Esophagus (tissue), 2 donors: Measurements from ENCODE around the gene SEMA5A. TPM values are rescaled to one million over a fixed set of nuclear protein-coding genes. Genes with fewer than 3 reads are reported as not detected.

Source experiments
- H3K27ac ChIP-seq, 2 donors: one replicate each; pipeline ENCODE4 v1.5.1; 2013; ENCODE audit warnings: low read depth in 2 of 2, mild to moderate bottlenecking in 2 of 2, inconsistent platforms in 1 of 2, low read length in 1 of 2, moderate library complexity in 1 of 2
- H3K27me3 ChIP-seq, 2 donors: one replicate each; pipeline ENCODE4 v1.6.1; 2013; ENCODE audit warnings: low read length in 2 of 2, control low read depth in 1 of 2, mild to moderate bottlenecking in 1 of 2; ENCODE audit not compliant: insufficient read depth in 2 of 2, control insufficient read depth in 1 of 2
- H3K36me3 ChIP-seq, 2 donors: one replicate each; pipeline ENCODE4 v1.6.1; 2013; ENCODE audit warnings: low read length in 1 of 2; ENCODE audit not compliant: control insufficient read depth in 2 of 2, insufficient read depth in 2 of 2
- H3K4me1 ChIP-seq, 2 donors: one replicate each; pipeline ENCODE4 v1.6.1; 2013; ENCODE audit warnings: low read length in 1 of 2; ENCODE audit not compliant: control insufficient read depth in 2 of 2, insufficient read depth in 2 of 2
- H3K4me3 ChIP-seq, 2 donors: one replicate each; pipeline ENCODE4 v1.5.1; 2013; ENCODE audit warnings: low read length in 2 of 2, mild to moderate bottlenecking in 2 of 2, low read depth in 1 of 2, moderate library complexity in 1 of 2
- H3K9me3 ChIP-seq, 2 donors: one replicate each; pipeline ENCODE4 v1.6.1; 2013; ENCODE audit warnings: mild to moderate bottlenecking in 2 of 2, low read depth in 1 of 2, low read length in 1 of 2, moderate library complexity in 1 of 2; ENCODE audit not compliant: control insufficient read depth in 2 of 2, insufficient read depth in 1 of 2
- WGBS, 2 donors: extraction: QIAGEN DNeasy Blood & Tissue Kit; methylation state at CpG; one replicate each; pipeline ENCODE4 v1.1.7; 2013; 5-methylcytosine and 5-hydroxymethylcytosine counted together
- polyA plus RNA-seq, 2 donors: library from polyadenylated mRNA; stranded (reverse); fragments of 200-250 nt; gene quantifications; one replicate each; pipeline ENCODE4 v1.2.3, GENCODE V29; 2013
- donor health status: healthy with polysubstance abuse.
- donor health status: Bipolar disorder and iron deficiency.

SEMA5A gene
- polyA plus RNA-seq, 2 donors: 1.3 to 1.9 TPM

GRCh38 chr5:9244417-9244816 is 301.5 kb downstream of the SEMA5A start:
- Histone ChIP-seq H3K4me1 (no peaks in the 10 kb centered on the region), H3K27me3 (no peaks in the 10 kb centered on the region), H3K36me3 (no peaks in the 10 kb centered on the region), H3K9me3 (no peaks in the 10 kb centered on the region), H3K4me3 (no peak overlapping the region), H3K27ac (no peak overlapping the region)
- WGBS, 2 donors: 82 to 85% methylated on average over 4 of the region's 4 CpGs

- H3K4me1 ChIP-seq: no peaks in the 10 kb centered on the region
- H3K27me3 ChIP-seq: no peaks in the 10 kb centered on the region
- 81 to 86% methylated on average over 9 of the region's 9 CpGs for WGBS, 2 donors
- H3K27ac ChIP-seq: no peak overlapping the region
- H3K4me3 ChIP-seq: no peak overlapping the region
- no peaks in the 10 kb centered on the region for H3K9me3 ChIP-seq
- H3K36me3 ChIP-seq: no peaks in the 10 kb centered on the region
Measured at GRCh38 chr5:9241479-9242305, 304.2 kb downstream of the SEMA5A start.

GRCh38 chr5:9240431-9240830 is 305.4 kb downstream of the SEMA5A start:
- H3K27ac ChIP-seq: no peak overlapping the region
- no peaks in the 10 kb centered on the region for H3K9me3 ChIP-seq
- H3K4me1 ChIP-seq: no peaks in the 10 kb centered on the region
- H3K4me3 ChIP-seq: no peak overlapping the region
- no peaks in the 10 kb centered on the region for H3K36me3 ChIP-seq
- WGBS, 2 donors: 81 to 90% methylated on average over 2 of the region's 2 CpGs
- no peaks in the 10 kb centered on the region for H3K27me3 ChIP-seq

GRCh38 chr5:9239626-9240025 is 306.2 kb downstream of the SEMA5A start:
- Histone ChIP-seq H3K27me3 (no peaks in the 10 kb centered on the region), H3K4me1 (no peaks in the 10 kb centered on the region), H3K9me3 (no peaks in the 10 kb centered on the region), H3K36me3 (no peaks in the 10 kb centered on the region), H3K4me3 (no peak overlapping the region), H3K27ac (no peak overlapping the region)
- WGBS, 2 donors: 41 to 56% methylated on average over 2 of the region's 2 CpGs

GRCh38 chr5:9239071-9239470 is 306.8 kb downstream of the SEMA5A start:
- no peak overlapping the region for H3K27ac ChIP-seq
- H3K36me3 ChIP-seq: no peaks in the 10 kb centered on the region
- no peaks in the 10 kb centered on the region for H3K9me3 ChIP-seq
- no peak overlapping the region for H3K4me3 ChIP-seq
- H3K27me3 ChIP-seq: no peaks in the 10 kb centered on the region
- no peaks in the 10 kb centered on the region for H3K4me1 ChIP-seq

- H3K27ac ChIP-seq: no peak overlapping the region
- H3K36me3 ChIP-seq: no peaks in the 10 kb centered on the region
- H3K9me3 ChIP-seq: no peaks in the 10 kb centered on the region
- H3K4me1 ChIP-seq: no peaks in the 10 kb centered on the region
- no peak overlapping the region for H3K4me3 ChIP-seq
- no peaks in the 10 kb centered on the region for H3K27me3 ChIP-seq
Measured at GRCh38 chr5:9233712-9234111, 312.2 kb downstream of the SEMA5A start.

GRCh38 chr5:9233035-9233434 is 312.8 kb downstream of the SEMA5A start:
- Histone ChIP-seq H3K27me3 (no peaks in the 10 kb centered on the region), H3K9me3 (no peaks in the 10 kb centered on the region), H3K4me3 (no peak overlapping the region), H3K27ac (no peak overlapping the region), H3K36me3 (no peaks in the 10 kb centered on the region), H3K4me1 (no peaks in the 10 kb centered on the region)
- 65 to 67% methylated on average over 2 of the region's 2 CpGs for WGBS, 2 donors

- H3K4me1 ChIP-seq: no peaks in the 10 kb centered on the region
- no peaks in the 10 kb centered on the region for H3K36me3 ChIP-seq
- 85% methylated on average over 2 of the region's 2 CpGs for WGBS, 2 donors
- H3K27me3 ChIP-seq: no peaks in the 10 kb centered on the region
- H3K9me3 ChIP-seq: no peaks in the 10 kb centered on the region
- no peak overlapping the region for H3K4me3 ChIP-seq
- no peak overlapping the region for H3K27ac ChIP-seq
Measured at GRCh38 chr5:9231842-9232241, 314.0 kb downstream of the SEMA5A start.

GRCh38 chr5:9230355-9230754 is 315.5 kb downstream of the SEMA5A start:
- Histone ChIP-seq H3K27ac (no peak overlapping the region), H3K4me3 (no peak overlapping the region), H3K4me1 (no peaks in the 10 kb centered on the region), H3K36me3 (no peaks in the 10 kb centered on the region), H3K9me3 (no peaks in the 10 kb centered on the region), H3K27me3 (no peaks in the 10 kb centered on the region)
- WGBS, 2 donors: 78 to 84% methylated on average over 5 of the region's 5 CpGs

- Histone ChIP-seq H3K36me3 (no peaks in the 10 kb centered on the region), H3K9me3 (no peaks in the 10 kb centered on the region), H3K4me1 (no peaks in the 10 kb centered on the region), H3K27me3 (no peaks in the 10 kb centered on the region), H3K4me3 (no peak overlapping the region), H3K27ac (no peak overlapping the region)
- WGBS, 2 donors: 65 to 80% methylated on average over 2 of the region's 2 CpGs
Measured at GRCh38 chr5:9226016-9226536, 319.8 kb downstream of the SEMA5A start.
